Caki2 (cell line): ENCODE results near the gene PTMS. TPM values are rescaled to one million over a fixed set of nuclear protein-coding genes. Genes with fewer than 3 reads are reported as not detected.
"Not testable (repeated sequence)": the region's sequence is repeated elsewhere in the genome, so short reads cannot be mapped to it uniquely, and the experiment has no call there.

Source experiments
- DNase-seq: peaks from one replicate; pipeline ENCODE4 v3.0.0-alpha.2; 2015; ENCODE audit warnings: low read depth
- in situ Hi-C: cut with HindIII; loops from 2 replicates; pipeline ENCODE4 v1.10.0; 2016; ENCODE audit warnings: low sequenced_read_pairs, low pct_unique_long_range_greater_than_20kb, mixed read lengths
- total RNA-seq: library from RNA; depleted of rRNA; stranded (reverse); fragments of >200 nt; shearing (Covaris generic); gene quantifications from 2 replicates; pipeline ENCODE4 v1.2.3, GENCODE V29; 2014; ENCODE audit warnings: low replicate concordance; rRNA removed

PTMS gene, protein sequence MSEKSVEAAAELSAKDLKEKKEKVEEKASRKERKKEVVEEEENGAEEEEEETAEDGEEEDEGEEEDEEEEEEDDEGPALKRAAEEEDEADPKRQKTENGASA
- 286 and 317 TPM in 2 replicates for total RNA-seq

DNA sequence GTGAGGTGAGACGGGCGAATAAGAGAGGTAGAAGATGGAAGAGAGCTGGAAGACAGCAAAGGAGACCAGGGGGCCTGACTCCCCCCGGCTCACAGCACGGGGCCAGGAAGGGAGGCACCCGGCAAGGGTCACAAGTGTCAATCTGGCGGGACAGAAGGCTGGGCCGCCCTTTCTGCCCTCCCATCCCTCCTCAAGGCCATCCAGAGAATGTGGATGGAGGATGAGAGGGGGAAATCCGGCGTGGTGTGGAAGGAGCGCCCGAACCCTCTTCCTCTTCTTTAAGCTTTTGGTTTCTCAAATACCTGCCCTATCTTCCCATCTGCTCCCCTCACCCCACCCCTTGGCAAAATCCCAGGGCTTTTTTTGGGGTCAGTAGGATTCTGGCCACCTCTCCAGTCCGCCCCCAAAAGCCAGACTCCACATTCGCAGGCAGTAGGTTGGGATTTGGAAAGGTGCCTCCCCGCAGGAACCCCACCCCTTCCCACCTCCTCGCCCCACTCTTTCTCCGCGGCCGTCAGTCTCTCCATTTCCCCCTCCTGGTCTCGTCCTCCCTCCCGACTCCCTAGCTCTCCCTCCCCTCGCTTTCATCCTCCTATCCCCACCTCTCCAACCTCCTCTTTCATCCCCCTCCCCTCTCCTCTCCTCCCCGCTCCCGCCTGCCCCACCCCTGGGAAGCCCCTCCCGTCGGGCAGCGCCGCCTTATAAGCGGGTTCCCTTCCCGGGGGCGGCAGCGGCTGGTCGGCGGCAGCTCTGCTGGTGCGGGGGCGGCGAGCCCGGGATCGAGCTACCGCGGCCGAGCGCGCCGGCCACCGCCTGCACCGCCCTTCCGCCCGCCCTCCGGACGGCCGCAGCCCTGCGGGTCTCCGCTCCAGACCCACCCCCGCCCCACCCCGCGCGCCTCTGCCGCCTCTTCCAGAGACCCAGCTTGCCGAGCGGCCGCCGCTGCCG is at the start of gene PTMS:
PTMS (plus strand) TSS at position 730 of the 948 bp plus-strand sequence. CDS start 343 bp downstream, outside the sequence.
- in situ Hi-C loops = no loop called here
- DNase-seq = peak; percentile 89

DNA sequence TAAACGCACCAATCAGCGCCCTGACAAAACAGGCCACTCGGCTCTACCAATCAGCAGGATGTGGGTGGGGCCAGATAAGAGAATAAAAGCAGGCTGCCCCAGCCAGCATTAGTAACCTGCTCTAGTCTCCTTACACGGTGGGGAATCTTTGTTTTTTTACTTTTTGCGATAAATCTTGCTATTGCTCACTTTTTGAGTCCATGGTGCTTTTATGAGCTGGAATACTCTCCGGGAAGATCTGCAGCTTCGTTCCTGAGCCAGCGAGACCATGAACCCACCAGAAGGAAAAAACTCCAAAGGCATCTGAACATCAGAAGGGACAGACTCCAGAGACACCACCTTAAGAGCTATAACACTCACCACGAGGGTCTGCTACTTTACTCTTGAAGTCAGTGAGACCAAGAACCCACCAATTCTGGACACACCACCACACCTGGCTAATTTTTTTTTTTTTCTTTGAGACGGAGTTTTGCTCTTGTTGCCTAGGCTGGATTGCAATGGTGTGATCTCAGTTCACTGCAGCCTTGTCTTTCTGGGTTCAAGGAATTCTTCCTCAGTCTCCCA is 49.2 kb upstream of the PTMS start:
- in situ Hi-C loops = no loop called here
- no peak for DNase-seq

DNA sequence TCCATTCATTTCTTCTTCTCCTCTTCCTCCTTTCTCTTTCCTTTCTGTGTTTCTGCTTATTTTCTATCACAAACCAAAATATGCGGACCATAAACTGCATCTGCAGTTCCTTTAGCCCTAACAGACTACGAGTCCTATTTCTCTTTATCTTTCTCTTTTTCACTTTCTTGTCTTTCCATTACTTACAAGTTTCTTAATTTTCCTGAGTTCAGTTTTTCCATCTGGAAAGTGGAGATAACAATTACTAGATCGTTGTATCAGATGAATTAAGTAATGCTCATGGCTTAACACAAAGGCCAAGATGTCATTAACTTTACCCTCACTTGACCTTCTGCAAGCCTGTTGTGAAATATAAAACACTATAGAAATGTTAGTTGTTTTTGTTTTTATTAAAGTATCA is 43.3 kb upstream of the PTMS start:
- in situ Hi-C loops = no loop called here
- no peak for DNase-seq

DNA sequence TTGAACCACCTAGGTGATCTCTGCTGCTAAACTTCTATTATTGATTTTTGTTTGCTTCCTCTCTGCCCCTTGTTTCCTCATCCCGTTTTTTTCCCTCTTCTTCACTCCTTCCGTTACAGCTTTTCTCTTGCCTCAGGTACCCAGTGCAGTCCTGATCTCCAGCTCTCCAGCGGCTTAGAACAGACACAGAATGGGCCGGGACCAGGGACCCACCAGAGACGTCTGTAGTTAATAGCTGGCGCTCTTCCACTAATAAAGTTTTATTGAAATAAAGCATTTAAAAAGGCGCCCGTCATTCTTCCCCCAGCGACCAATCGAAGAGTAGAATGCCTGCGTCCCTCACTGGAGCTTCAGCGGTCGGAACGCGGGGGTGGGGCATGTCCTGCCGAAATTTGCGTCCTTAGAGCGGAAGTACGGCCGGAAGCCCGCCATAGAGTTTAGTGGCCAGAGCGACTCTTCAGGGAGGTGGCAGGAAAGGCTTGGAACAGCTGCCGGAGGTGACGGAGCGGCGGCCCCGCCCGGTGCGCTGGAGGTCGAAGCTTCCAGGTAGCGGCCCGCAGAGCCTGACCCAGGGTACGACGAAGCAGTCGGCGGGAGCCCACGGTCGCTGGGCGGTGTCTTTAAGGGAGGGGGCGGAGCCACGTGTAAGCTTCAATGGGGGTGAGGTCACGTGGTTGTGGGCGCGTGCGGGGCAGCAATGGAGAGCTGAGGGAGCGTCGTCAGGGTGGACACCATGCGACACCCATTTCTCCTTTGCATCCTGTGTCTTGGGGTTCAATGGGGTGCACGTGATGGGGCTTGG is 42.4 kb upstream of the PTMS start, which contains the start of gene COPS7A:
COPS7A (plus strand) TSS at position 440 of the 802 bp plus-strand sequence. CDS start 611 bp downstream, outside the sequence.
- in situ Hi-C loops = no loop called here
- peak; percentile 99 for DNase-seq

DNA sequence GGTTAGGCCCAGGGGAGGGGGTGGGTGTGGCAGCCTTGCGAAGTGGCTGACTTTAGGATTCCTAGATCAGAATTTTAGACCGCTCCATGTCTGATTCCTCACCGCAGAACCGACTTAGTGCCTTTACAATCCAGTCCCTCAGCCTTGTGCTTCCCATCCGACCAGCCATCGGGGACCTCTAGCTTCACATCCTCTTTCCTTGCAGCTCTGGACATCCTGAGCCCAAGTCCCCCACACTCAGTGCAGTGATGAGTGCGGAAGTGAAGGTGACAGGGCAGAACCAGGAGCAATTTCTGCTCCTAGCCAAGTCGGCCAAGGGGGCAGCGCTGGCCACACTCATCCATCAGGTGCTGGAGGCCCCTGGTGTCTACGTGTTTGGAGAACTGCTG is 41.8 kb upstream of the PTMS start:
- DNase-seq = peak; percentile 48

DNA sequence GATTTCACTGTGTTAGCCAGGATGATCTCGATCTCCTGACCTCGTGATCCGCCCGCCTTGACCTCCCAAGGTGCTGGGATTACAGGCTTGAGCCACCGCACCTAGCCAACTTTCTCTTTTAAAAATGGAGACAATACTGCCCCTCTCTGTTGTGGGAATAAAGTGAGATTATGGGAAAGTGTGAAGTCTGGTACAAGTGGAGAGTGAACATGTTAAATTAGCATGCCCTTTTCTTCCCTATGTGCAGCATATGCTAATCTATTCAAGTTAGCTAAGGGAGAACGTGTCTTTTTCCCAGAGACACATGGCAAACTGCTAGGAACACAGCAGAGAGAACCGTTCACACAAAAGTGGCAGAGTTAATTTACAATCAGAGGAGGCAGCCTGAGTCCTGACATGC is 40.8 kb upstream of the PTMS start:
- DNase-seq = no peak
- in situ Hi-C loops = no loop called here

More for the DNA sequence above, 41.8 kb upstream of the PTMS start:
- in situ Hi-C loops = no loop called here

DNA sequence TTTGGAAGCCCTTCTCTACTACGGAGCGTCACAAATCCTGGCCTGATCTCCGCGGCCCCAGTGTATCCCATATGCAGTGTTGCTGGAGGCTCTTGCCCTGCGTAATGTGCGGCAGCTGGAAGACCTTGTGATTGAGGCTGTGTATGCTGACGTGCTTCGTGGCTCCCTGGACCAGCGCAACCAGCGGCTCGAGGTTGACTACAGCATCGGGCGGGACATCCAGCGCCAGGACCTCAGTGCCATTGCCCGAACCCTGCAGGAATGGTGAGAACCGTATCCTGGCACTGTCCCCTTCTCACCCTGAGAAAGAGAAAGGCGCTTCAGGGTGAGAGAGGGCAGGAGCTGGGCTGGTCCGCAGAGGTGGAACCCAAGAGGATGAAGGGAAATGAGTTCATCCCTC is 37.0 kb upstream of the PTMS start:
- in situ Hi-C loops = no loop called here
- no peak for DNase-seq

DNA sequence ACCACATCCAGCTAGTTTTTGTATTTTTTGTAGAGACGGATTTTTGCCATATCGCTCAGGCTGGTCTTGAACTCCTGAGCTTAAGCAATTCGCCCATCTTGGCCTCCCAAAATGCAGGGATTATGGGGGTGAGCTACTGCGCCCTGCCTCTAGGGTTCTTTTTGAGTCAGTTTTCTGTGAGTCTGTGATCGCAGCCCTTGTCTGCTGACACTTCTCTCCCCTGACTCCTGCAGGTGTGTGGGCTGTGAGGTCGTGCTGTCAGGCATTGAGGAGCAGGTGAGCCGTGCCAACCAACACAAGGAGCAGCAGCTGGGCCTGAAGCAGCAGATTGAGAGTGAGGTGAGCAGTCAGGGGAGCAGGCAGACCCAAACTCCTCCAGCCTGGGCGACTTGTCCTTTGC is 36.0 kb upstream of the PTMS start:
- in situ Hi-C loops = no loop called here
- DNase-seq = no peak

DNA sequence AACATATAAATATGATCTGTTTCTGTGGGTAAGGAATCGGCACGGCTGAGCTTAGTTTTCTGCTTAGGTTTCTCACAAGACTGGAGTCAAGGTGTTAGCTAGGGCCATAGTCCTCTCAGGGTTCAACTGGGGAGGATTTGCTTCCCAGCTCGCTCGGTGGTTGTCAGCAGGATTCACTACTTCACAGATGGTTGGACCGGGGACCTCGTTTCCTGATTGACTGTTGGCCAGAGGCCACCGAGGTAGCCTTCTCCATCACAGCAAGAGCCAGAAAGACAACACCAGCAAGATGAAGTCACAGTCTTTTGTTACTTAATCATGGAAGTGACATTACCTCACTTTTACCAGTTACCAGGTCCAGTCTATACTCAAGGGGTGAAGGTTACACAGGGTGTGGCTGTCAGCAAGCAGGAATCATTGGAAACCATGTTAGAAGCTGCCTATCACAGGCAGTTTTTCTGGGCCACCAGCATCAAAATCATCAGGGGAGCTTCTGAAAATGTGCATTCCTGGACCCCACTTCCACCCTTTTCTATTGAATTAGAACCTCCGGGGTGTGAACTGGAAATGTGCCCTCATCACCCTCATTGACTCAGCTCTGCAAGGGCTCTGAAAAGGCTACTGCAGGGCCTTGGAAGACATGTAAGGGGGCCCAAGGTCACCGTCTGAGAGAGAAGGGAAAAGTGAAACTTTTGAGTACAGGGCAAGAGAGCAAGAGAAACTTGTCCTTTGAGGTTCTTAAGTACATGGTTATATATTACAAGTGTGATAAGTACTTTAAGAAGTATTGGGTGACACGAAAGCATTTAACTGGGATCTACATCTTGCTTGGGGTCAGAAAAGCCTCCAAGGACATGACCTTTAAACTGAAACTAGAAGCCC is 31.4 kb upstream of the PTMS start:
- in situ Hi-C loops = no loop called here
- no peak for DNase-seq

DNA sequence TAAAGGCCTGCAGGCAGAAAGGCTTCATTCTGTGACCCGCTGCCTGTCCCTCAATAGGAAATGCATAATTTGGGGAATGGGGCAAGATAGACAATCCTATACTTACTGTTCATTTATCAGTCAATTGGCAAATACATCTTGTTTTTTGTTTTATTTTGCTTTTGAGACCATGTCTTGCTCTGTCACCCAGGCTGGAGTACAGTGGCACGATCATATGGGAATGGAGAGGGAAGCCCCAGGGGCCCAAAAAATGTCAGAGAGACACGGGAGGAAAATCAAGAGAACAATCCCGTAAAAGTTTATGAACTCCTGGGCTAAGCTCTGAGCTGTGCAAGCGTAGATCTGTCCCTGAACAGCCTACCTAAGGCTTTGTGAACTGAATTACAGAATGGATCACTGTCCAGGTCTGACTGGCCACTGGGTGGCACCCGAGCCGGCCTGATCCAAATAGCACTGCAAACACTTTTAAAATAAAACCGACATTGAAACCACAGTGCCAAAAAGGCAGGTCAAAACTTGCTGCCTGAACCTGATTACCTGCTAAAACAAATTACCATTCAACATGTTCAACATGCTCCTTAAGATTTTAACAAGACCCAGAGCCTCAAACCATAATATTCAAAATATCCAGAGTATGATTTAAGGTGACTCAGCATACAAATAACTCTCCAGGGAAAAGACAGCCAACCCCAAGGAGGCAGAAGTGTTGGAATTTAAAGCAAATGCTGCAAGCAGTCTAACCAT is 30.5 kb upstream of the PTMS start:
- peak; percentile 63 for DNase-seq
- in situ Hi-C loops = no loop called here

DNA sequence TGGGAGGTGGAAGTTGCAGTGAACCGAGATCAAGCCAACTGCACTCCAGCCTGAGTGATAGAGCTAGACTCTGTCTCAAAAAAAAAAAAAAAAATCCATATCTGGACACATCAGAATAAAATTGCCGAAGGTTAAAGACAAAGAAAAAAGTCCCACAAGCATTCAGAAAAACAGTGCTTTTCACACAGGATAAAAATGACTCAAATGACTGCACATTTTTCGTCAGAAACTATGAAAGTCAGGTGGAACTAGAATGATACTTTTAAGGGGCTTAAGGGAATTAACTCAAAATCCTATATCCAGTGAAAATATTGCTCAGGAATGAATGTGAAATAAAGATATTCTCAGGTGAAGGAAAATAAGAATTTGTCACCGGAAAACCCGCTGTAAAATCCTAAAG is 29.4 kb upstream of the PTMS start:
- in situ Hi-C loops = no loop called here
- DNase-seq = no peak

DNA sequence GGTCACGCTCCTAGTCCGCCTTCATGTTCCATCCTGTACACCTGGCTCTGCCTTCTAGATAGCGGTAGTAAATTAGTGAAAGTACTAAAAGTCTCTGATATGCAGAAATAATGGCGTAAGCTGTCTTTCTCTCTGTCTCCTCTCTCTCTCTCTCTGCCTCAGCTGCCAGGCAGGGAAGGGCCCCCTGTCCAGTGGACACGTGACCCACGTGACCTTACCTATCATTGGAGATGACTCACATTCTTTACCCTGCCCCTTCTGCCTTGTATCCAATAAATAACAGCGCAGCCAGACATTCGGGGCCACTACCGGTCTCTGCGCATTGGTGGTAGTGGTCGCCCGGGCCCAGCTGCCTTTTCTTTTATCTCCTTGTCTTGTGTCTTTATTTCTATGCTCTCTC is 24.1 kb upstream of the PTMS start:
- in situ Hi-C loops, DNase-seq: not testable (repeated sequence)

DNA sequence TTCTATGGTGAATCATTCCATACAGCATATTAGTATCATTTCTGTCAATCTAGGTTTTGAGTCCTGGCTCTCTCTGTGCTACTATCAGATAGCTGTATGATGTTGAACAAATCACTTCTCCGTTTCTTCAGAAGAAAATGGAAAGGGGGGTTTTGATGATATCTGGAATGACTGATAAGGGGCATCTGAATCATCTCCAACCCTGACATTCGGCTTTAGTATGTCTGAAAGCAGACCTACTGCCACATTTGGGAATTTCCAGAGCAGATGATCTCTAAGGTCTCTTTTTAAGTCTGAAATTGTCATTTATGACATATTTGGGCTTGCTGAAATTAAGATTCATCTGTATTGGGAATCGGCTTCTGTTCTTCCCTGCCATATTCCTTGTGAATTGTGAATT is 23.3 kb upstream of the PTMS start:
- in situ Hi-C loops = no loop called here
- no peak for DNase-seq

DNA sequence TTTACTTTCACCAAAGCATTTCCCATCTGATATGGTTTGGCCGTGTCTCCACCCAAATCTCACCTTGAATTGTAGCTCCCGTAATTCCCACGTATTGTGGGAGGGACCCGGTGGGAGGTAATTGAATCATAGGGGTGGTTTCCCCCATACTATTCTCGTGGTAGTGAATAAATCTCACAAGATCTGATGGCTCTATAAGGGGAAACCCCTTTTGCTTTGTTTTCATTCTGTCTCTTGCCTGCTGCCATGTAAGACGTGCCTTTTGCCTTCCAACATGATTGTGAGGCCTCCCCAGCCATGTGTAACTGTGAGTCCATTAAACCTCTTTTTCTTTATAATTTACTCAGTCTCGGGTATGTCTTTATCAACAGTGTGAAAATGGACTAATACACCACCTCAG is 22.9 kb upstream of the PTMS start:
- DNase-seq, in situ Hi-C loops: not testable (repeated sequence)

DNA sequence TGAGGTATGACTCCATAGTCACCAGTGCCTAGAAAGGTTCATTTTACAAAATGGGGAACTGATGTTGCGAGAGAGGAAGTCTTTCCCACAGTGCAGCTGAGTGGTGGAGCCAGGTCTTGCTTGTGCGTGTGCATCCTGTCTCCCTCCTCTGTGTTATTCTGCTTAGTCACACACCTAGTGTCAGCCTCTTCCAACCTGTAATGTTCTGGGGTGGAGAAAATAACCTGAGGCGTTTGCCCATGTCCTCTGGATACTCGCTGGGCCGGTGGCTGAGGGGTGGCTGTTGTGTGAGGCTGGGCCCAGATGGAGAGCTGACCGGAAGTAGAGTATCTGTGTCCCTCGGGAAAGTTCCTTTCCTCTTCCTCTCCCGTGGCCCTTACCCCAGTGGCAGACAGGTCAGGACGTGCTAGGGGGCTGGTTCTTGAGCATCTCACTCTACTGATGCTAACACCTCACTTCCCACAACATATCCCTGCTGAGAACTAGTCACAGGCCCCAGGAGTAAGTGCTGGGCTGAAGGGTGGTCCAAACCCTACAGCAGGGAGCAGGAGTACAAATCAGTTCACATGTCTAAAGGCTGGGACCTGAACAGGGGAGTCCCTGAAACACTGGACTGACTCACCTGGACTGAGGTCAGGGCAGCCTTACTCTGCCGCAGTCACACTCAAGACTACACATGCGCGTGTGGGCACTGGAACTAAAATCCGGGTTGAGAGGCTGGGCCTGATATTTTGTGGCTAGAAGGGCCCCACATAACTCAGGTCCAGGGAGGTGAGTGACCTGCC is 20.2 kb upstream of the PTMS start:
- DNase-seq = peak; percentile 40
- in situ Hi-C loops = no loop called here

DNA sequence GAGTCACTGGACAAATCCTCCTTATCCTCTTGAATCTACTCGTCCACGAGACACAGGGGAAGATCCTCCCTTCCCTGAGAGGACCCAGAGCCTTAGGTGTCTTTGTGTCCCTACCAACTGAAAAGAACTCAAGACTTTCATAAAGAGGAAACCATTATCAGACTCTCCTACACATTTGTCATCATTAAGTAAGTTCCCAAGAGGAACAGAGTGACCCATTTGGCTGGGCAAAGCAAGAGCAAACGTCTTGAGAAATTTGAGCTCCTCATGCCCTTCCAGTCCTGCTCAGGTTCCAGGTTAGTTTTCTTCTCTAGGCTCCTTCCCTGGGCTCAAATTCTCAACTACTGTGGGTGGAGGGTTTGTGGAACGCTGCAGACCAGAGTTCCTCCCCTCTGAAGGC is 18.9 kb upstream of the PTMS start:
- DNase-seq = no peak
- in situ Hi-C loops = no loop called here
